Neural cell (in vitro differentiated cells): ENCODE measurements around the gene CD4. TPM values are rescaled to one million over a fixed set of nuclear protein-coding genes. Genes with fewer than 3 reads are reported as not detected.

Source experiments
- H2AFZ ChIP-seq: fragments of 200-600, 300-800 bp; sonication (generic), shearing (Covaris generic); 2 replicates; pipeline ENCODE4 v1.6.0; 2014; ENCODE audit warnings: low read depth, mild to moderate bottlenecking, antibody characterized with exemption, low read length, moderate library complexity
- H3F3A ChIP-seq: fragments of 200-600 bp; shearing (Covaris generic); 2 replicates; pipeline ENCODE4 v1.6.1; 2016; ENCODE audit warnings: mild to moderate bottlenecking, moderate library complexity, mixed read lengths, antibody characterized with exemption, low read length; ENCODE audit not compliant: insufficient read depth, poor library complexity, severe bottlenecking
- H3K27ac ChIP-seq: fragments of 200-600, 300-800 bp; sonication (generic), shearing (Covaris generic); 2 replicates; pipeline ENCODE4 v1.5.1; 2014; ENCODE audit warnings: mild to moderate bottlenecking, low read length, moderate library complexity
- H3K27me3 ChIP-seq: fragments of 300-800, 200-600 bp; sonication (generic), shearing (Covaris generic); 2 replicates; pipeline ENCODE4 v1.6.0; 2014; ENCODE audit warnings: mild to moderate bottlenecking, low read depth, low read length, moderate library complexity; ENCODE audit not compliant: insufficient read depth
- H3K36me3 ChIP-seq: fragments of 300-800, 200-600 bp; sonication (generic), shearing (Covaris generic); 2 replicates; pipeline ENCODE4 v1.5.1; 2014; ENCODE audit warnings: mild to moderate bottlenecking, antibody characterized with exemption, low read length, moderate library complexity; ENCODE audit not compliant: insufficient read depth
- H3K4me2 ChIP-seq: fragments of 300-800, 200-600 bp; sonication (generic), shearing (Covaris generic); 2 replicates; pipeline ENCODE4 v1.6.0; 2014; ENCODE audit warnings: mild to moderate bottlenecking, low read length
- H3K4me3 ChIP-seq: fragments of 300-800, 200-600 bp; sonication (generic), shearing (Covaris generic); 2 replicates; pipeline ENCODE4 v1.5.1; 2014; ENCODE audit warnings: mild to moderate bottlenecking, low read length, moderate library complexity
- H3K79me2 ChIP-seq: fragments of 200-600 bp; shearing (Covaris generic); replicated peaks from 2 replicates; pipeline ENCODE4 v1.6.0; 2014; ENCODE audit warnings: mild to moderate bottlenecking, low read length, moderate library complexity; ENCODE audit not compliant: insufficient read depth
- H3K9ac ChIP-seq: fragments of 300-800, 200-600 bp; sonication (generic), shearing (Covaris generic); 2 replicates; pipeline ENCODE4 v1.6.1; 2016; ENCODE audit warnings: mild to moderate bottlenecking, low read length, mixed read lengths
- H3K9me2 ChIP-seq: fragments of 200-600 bp; shearing (Covaris generic); 2 replicates; pipeline ENCODE4 v1.6.1; 2016; ENCODE audit warnings: mild to moderate bottlenecking, low read length, mixed read lengths; ENCODE audit not compliant: insufficient read depth
- H3K9me3 ChIP-seq: fragments of 200-600, 300-800 bp; sonication (generic), shearing (Covaris generic); 2 replicates; pipeline ENCODE4 v1.6.1; 2016; ENCODE audit warnings: mild to moderate bottlenecking, mixed run types, low read length, moderate library complexity, mixed read lengths
- H4K20me1 ChIP-seq: fragments of 200-600 bp; shearing (Covaris generic); 2 replicates; pipeline ENCODE4 v1.6.1; 2016; ENCODE audit warnings: mild to moderate bottlenecking, mixed run types; ENCODE audit not compliant: insufficient read depth
- CTCF ChIP-seq: fragments of 450-650 bp; IDR thresholded peaks from 2 replicates; pipeline ENCODE4 v1.5.1; 2014; ENCODE audit warnings: antibody characterized with exemption, mild to moderate bottlenecking, moderate library complexity; ENCODE audit not compliant: poor library complexity, severe bottlenecking
- EP300 ChIP-seq: fragments of 450-650 bp; conservative IDR thresholded peaks from 2 replicates; pipeline ENCODE4 v1.6.1; 2014; ENCODE audit warnings: antibody characterized with exemption, mild to moderate bottlenecking, moderate library complexity; ENCODE audit not compliant: poor library complexity, severe bottlenecking
- EZH2 ChIP-seq: fragments of 200-600, 300-800 bp; shearing (Covaris generic), sonication (generic); IDR thresholded peaks from 2 replicates; pipeline ENCODE4 v1.6.1; 2014; ENCODE audit warnings: antibody characterized with exemption, low read length, borderline replicate concordance, mild to moderate bottlenecking; ENCODE audit not compliant: insufficient read depth, poor library complexity, severe bottlenecking
- MXI1 ChIP-seq: fragments of 450-650 bp; conservative IDR thresholded peaks from 2 replicates; pipeline ENCODE4 v1.6.1; 2014; ENCODE audit warnings: antibody characterized with exemption, mild to moderate bottlenecking; ENCODE audit not compliant: poor library complexity, severe bottlenecking
- POLR2AphosphoS5 ChIP-seq: IDR thresholded peaks from 2 replicates; pipeline ENCODE4 v1.6.1; 2012
- RAD21 ChIP-seq: fragments of 450-650 bp; conservative IDR thresholded peaks from 2 replicates; pipeline ENCODE4 v1.6.1; 2014; ENCODE audit warnings: antibody characterized with exemption, mild to moderate bottlenecking, moderate library complexity
- REST ChIP-seq: IDR thresholded peaks from 2 replicates; pipeline ENCODE4 v1.6.1; 2012; ENCODE audit warnings: borderline replicate concordance
- SMC3 ChIP-seq: fragments of 450-650 bp; conservative IDR thresholded peaks from 2 replicates; pipeline ENCODE4 v1.6.1; 2014; ENCODE audit warnings: antibody characterized with exemption, mild to moderate bottlenecking, moderate library complexity; ENCODE audit not compliant: poor library complexity
- TAF1 ChIP-seq: IDR thresholded peaks from 2 replicates; pipeline ENCODE4 v1.6.1; 2012; ENCODE audit warnings: low read depth
- polyA plus RNA-seq: library from polyadenylated mRNA; depleted of rRNA; stranded (reverse); fragments of >200 nt; gene quantifications from 2 replicates; pipeline ENCODE4 v1.2.3, GENCODE V29; 2014

The CD4 gene
- polyA plus RNA-seq, 1 donor from 2014 or later = not detected

DNA sequence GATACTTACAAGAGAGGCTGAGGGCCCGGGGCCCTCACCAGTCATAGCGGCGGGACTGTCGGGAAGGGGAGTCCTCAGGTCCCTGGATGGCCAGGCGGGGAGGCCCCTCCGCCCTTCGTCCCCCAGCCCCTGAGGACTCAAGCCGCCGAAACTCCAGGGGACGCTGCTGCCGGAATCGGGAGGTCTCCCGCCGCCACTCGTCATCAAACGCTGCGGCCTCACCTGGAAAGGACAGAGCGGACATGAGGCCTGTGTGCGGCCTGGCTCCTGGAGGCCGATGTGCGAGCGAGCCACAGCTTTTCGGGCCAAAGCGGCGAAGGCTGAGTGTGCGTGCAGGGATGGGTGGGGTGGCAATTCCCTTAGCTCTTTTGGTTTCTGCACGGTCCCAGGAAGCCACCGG lies 40.6 kb upstream of the CD4 start:
- Histone ChIP-seq H3K27me3 (no peaks in the 10 kb centered on the region), H3K4me2 (no peak overlapping the region), H3K36me3 (peaks cover 7% of the 10 kb centered on the region), H3F3A (no peaks in the 10 kb centered on the region), H2AFZ (no peak overlapping the region), H3K27ac (no peak overlapping the region), H3K9me2 (no peaks in the 10 kb centered on the region), H4K20me1 (no peaks in the 10 kb centered on the region), H3K9me3 (no peaks in the 10 kb centered on the region), H3K79me2 (peaks cover 20% of the 10 kb centered on the region), H3K4me3 (no peak overlapping the region), H3K9ac (no peak overlapping the region)
- TF ChIP-seq RAD21 (no peak), POLR2AphosphoS5 (no peak), CTCF (no peak), REST (no peak), TAF1 (no peak), SMC3 (no peak), MXI1 (no peak), EP300 (no peak), EZH2 (no peak)

- TF ChIP-seq SMC3 = no peak
- TF ChIP-seq EZH2 = no peak
- no peak for TF ChIP-seq CTCF
- TF ChIP-seq MXI1 = no peak
- no peak for TF ChIP-seq RAD21
- TF ChIP-seq TAF1 = no peak
- Histone ChIP-seq H3K9me2 (no peaks in the 10 kb centered on the region), H3K9me3 (no peaks in the 10 kb centered on the region), H3K79me2 (peaks cover 20% of the 10 kb centered on the region), H3F3A (no peaks in the 10 kb centered on the region), H2AFZ (no peak overlapping the region), H3K4me2 (no peak overlapping the region), H3K4me3 (no peak overlapping the region), H3K36me3 (peaks cover 7% of the 10 kb centered on the region), H4K20me1 (no peaks in the 10 kb centered on the region), H3K9ac (no peak overlapping the region), H3K27ac (no peak overlapping the region), H3K27me3 (no peaks in the 10 kb centered on the region)
Observed at GRCh38 chr12:6750506-6750905, 38.8 kb upstream of the CD4 start.
